OCI-LY1 (cell line): ENCODE data around the gene PRR20A.
"Not testable (repeated sequence)": the region's sequence is repeated elsewhere in the genome, so short reads cannot be mapped to it uniquely, and the experiment has no call there.

Experiments
- EZH2 ChIP-seq: fragments of 200-600 bp; sonication (generic), shearing (Covaris generic); IDR thresholded peaks from 2 replicates; pipeline ENCODE4 v1.8.0; 2017; ENCODE audit warnings: borderline replicate concordance, mixed run types, mild to moderate bottlenecking, antibody characterized with exemption, low read length, moderate library complexity, mixed read lengths
- TF ChIP-seq, protein P1 (sequence below): fragments of 200-600 bp; sonication (generic), shearing (Covaris generic); IDR thresholded peaks from 2 replicates; pipeline ENCODE4 v1.5.1; 2017; ENCODE audit warnings: mild to moderate bottlenecking, antibody characterized with exemption, low read length, moderate library complexity, mixed read lengths

GRCh38 chr13:57153761-57154160 lies 13.0 kb downstream of the PRR20A start, which contains the start of gene PRR20C:
- TF ChIP-seq, protein P1, sequence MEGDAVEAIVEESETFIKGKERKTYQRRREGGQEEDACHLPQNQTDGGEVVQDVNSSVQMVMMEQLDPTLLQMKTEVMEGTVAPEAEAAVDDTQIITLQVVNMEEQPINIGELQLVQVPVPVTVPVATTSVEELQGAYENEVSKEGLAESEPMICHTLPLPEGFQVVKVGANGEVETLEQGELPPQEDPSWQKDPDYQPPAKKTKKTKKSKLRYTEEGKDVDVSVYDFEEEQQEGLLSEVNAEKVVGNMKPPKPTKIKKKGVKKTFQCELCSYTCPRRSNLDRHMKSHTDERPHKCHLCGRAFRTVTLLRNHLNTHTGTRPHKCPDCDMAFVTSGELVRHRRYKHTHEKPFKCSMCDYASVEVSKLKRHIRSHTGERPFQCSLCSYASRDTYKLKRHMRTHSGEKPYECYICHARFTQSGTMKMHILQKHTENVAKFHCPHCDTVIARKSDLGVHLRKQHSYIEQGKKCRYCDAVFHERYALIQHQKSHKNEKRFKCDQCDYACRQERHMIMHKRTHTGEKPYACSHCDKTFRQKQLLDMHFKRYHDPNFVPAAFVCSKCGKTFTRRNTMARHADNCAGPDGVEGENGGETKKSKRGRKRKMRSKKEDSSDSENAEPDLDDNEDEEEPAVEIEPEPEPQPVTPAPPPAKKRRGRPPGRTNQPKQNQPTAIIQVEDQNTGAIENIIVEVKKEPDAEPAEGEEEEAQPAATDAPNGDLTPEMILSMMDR, result not testable (repeated sequence)
- TF ChIP-seq EZH2, result not testable (repeated sequence)
